Right atrium auricular region (tissue), 2 donors: ENCODE results near the gene KCNH2. TPM values are rescaled to one million over a fixed set of nuclear protein-coding genes. Genes with fewer than 3 reads are reported as not detected.
A peak's percentile ranks its signal among the peaks of the same experiment; 100 is the strongest.

Experiments used
- DNase-seq: peaks from one replicate; pipeline ENCODE4 v3.0.0-alpha.2; 2019; ENCODE audit warnings: low spot score
- H3K27ac ChIP-seq, 2 donors: fragments of 200-600 bp; sonication (generic); 1 replicate in 1 of 2; 2 replicates in 1 of 2; pipeline ENCODE4 v1.5.1; 2016 to 2019
- H3K27me3 ChIP-seq, 2 donors: fragments of 200-600 bp; sonication (generic); one replicate each; pipeline versions ENCODE4 v1.5.1 to v1.6.0; 2017 to 2019
- H3K36me3 ChIP-seq: fragments of 200-600 bp; sonication (generic); one replicate; pipeline ENCODE4 v1.5.1; 2016
- H3K4me1 ChIP-seq, 2 donors: fragments of 200-600 bp; sonication (generic); one replicate each; pipeline versions ENCODE4 v1.5.1 to v1.6.0; 2017 to 2019
- H3K4me3 ChIP-seq, 2 donors: fragments of 200-600 bp; sonication (generic); 1 replicate in 1 of 2; 2 replicates in 1 of 2; pipeline ENCODE4 v1.5.1; 2017 to 2019; ENCODE audit warnings: mild to moderate bottlenecking in 1 of 2, moderate library complexity in 1 of 2
- H3K9me3 ChIP-seq, 2 donors: fragments of 200-600 bp; sonication (generic); one replicate each; pipeline ENCODE4 v1.5.1; 2019
- CTCF ChIP-seq, 2 donors: fragments of 200-600 bp; sonication (generic); IDR thresholded peaks; one replicate each; pipeline ENCODE4 v1.5.1; 2019; ENCODE audit warnings: antibody characterized with exemption in 2 of 2
- total RNA-seq, 2 donors: library from RNA; depleted of rRNA; stranded (reverse); fragments of >200 nt; gene quantifications; one replicate each; pipeline ENCODE4 v1.1.0, GENCODE V29; 2016

The KCNH2 gene
- total RNA-seq, 2 donors from 2014 or later, result 119 to 128 TPM

GRCh38 chr7:150970424-150970823, 7.7 kb downstream of the KCNH2 start:
- Histone ChIP-seq H3K4me1 (peaks cover 0 to 78% of the 10 kb centered on the region in 2 donors), H3K4me3 (no peak overlapping the region), H3K27ac (peak overlapping the region; percentile 85 to 94), H3K27me3 (no peaks in the 10 kb centered on the region), H3K9me3 (no peaks in the 10 kb centered on the region), H3K36me3 (no peaks in the 10 kb centered on the region)
- DNase-seq, result no peak
- no peak for TF ChIP-seq CTCF (IDR thresholded peaks at IDR 0.05)

GRCh38 chr7:150969475-150969874, 8.6 kb downstream of the KCNH2 start:
- Histone ChIP-seq H3K27ac (peak overlapping the region; percentile 85 to 94), H3K36me3 (no peaks in the 10 kb centered on the region), H3K4me3 (no peak overlapping the region), H3K4me1 (peaks cover 0 to 75% of the 10 kb centered on the region in 2 donors), H3K27me3 (no peaks in the 10 kb centered on the region), H3K9me3 (no peaks in the 10 kb centered on the region)
- no peak for TF ChIP-seq CTCF (IDR thresholded peaks at IDR 0.05)
- no peak for DNase-seq

GRCh38 chr7:150968734-150969372, 9.3 kb downstream of the KCNH2 start:
- Histone ChIP-seq H3K36me3 (no peaks in the 10 kb centered on the region), H3K27ac (peak overlapping the region; percentile 85 to 94), H3K27me3 (no peaks in the 10 kb centered on the region), H3K4me1 (peaks cover 0 to 75% of the 10 kb centered on the region in 2 donors), H3K4me3 (no peak overlapping the region), H3K9me3 (no peaks in the 10 kb centered on the region)
- TF ChIP-seq CTCF (IDR thresholded peaks at IDR 0.05), result no peak
- no peak for DNase-seq

GRCh38 chr7:150968056-150968733, 9.9 kb downstream of the KCNH2 start:
- H3K36me3 ChIP-seq, result no peaks in the 10 kb centered on the region
- no peaks in the 10 kb centered on the region for H3K9me3 ChIP-seq
- no peaks in the 10 kb centered on the region for H3K27me3 ChIP-seq
- no peak for DNase-seq
- H3K4me3 ChIP-seq, result no peak overlapping the region
- TF ChIP-seq CTCF (IDR thresholded peaks at IDR 0.05), result no peak
- peak overlapping the region; percentile 80 to 90 for H3K27ac ChIP-seq
- H3K4me1 ChIP-seq, result peaks cover 0 to 76% of the 10 kb centered on the region in 2 donors

- Histone ChIP-seq H3K27me3 (no peaks in the 10 kb centered on the region), H3K27ac (peak overlapping the region; percentile 80 to 90)
- DNase-seq, result no peak
Measured at GRCh38 chr7:150967349-150967748, 10.8 kb downstream of the KCNH2 start.

More at GRCh38 chr7:150967349-150967748, 10.8 kb downstream of the KCNH2 start:
- no peak for TF ChIP-seq CTCF (IDR thresholded peaks at IDR 0.05)
- Histone ChIP-seq H3K4me3 (no peak overlapping the region), H3K36me3 (no peaks in the 10 kb centered on the region), H3K9me3 (no peaks in the 10 kb centered on the region), H3K4me1 (peaks cover 0 to 80% of the 10 kb centered on the region in 2 donors)
